ENCODE measurements around the gene ZNF496. TPM values are rescaled to one million over a fixed set of nuclear protein-coding genes. Genes with fewer than 3 reads are reported as not detected.

The ZNF496 gene
- total and polyA plus RNA-seq, 2 donors from 2014 or later, result 6.3 to 27.0 TPM

DNA sequence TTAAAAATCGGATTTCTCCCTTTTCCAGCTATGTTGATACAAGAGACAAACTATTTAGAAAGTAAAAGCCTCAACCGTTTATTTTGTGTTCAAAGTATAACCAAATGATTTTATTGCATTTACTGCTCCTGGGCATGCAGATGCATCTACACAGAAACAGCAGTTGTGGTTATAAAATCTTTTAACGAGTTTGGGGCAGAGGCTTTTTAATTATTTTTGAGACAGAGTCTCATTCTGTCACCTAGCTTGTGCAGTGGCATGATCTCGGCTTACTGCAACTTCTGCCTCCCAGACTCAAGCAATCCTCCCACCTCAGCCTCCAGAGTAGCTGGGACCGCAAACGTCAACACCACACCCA lies 33.6 kb downstream of the ZNF496 start:
- Histone ChIP-seq H3K27ac (ENCODE audit: low read depth in 2 of 2, low read length in 2 of 2) (no peak overlapping the region), H3K9me3 (ENCODE audit: control insufficient read depth in 2 of 3, insufficient read depth in 1 of 3, low read length in 3 of 3) (no peaks in the 10 kb centered on the region), H3K36me3 (ENCODE audit: control insufficient read depth in 2 of 3, insufficient read depth in 3 of 3, low read length in 3 of 3) (peaks cover 2 to 6% (median 5%) of the 10 kb centered on the region in 3 donors), H3K9ac (ENCODE audit: low read length in 3 of 3) (no peak overlapping the region), H3K27me3 (ENCODE audit: control insufficient read depth, insufficient read depth, low read length) (no peaks in the 10 kb centered on the region), H3K4me3 (ENCODE audit: low read length in 3 of 3) (no peak overlapping the region), H3K4me1 (ENCODE audit: control insufficient read depth in 2 of 3, insufficient read depth in 2 of 3, low read depth in 1 of 3, low read length in 3 of 3) (no peaks in the 10 kb centered on the region)
- FAIRE-seq (no peak), DNase-seq (no peak)
- intact Hi-C loops (cut with DNase I), result no loop called here
- TF ChIP-seq, protein P1, sequence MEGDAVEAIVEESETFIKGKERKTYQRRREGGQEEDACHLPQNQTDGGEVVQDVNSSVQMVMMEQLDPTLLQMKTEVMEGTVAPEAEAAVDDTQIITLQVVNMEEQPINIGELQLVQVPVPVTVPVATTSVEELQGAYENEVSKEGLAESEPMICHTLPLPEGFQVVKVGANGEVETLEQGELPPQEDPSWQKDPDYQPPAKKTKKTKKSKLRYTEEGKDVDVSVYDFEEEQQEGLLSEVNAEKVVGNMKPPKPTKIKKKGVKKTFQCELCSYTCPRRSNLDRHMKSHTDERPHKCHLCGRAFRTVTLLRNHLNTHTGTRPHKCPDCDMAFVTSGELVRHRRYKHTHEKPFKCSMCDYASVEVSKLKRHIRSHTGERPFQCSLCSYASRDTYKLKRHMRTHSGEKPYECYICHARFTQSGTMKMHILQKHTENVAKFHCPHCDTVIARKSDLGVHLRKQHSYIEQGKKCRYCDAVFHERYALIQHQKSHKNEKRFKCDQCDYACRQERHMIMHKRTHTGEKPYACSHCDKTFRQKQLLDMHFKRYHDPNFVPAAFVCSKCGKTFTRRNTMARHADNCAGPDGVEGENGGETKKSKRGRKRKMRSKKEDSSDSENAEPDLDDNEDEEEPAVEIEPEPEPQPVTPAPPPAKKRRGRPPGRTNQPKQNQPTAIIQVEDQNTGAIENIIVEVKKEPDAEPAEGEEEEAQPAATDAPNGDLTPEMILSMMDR (IDR thresholded peaks at IDR 0.05; ENCODE audit: borderline replicate concordance, extremely low read depth, insufficient read depth), result no peak

DNA sequence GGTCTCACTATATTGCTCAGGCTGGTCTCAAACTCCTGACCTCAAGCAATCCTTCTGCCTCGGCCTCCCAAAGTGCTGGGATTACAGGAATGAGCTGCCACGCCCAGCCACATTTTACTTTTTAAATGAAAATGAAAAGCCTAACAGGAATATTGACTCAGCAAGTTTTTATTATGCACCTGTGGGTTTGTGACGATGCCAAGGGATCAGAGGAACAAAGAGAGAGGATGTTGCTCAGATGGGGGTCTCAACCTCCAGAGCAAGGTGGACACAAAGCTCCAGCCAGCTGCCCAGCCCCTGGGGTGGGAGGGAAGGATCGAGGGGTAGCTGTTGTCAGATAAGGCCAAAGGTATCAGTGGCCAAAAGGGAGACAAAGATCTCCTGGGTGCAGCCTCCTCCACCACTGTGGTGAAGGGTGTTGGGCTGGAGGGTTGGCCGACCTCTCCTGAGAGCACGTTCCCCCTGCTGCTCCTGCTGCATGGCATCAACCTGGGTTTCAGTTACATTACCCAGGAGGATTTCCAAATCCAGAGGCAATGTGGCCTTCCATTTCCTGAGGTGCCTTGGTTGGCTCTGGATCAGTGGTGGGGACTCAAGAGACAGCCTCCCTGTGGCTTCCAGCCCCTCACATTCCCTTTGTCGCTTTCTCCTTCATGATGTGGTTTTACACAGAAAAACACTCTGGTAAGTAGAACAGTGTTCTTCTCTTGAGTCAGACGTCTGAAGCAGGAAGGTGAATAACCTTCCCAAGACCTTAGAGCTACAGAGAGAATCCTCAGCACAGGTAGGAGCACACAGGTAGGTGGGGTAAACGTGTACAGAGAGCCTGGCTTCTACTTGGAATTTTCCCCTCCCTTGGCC lies 34.2 kb downstream of the ZNF496 start:
- DNase-seq (no peak), FAIRE-seq (no peak)
- TF ChIP-seq, protein P1 (IDR thresholded peaks at IDR 0.05; ENCODE audit: borderline replicate concordance, extremely low read depth, insufficient read depth), result no peak
- Histone ChIP-seq H3K4me3 (ENCODE audit: low read length in 3 of 3) (no peak overlapping the region), H3K27ac (ENCODE audit: low read depth in 2 of 2, low read length in 2 of 2) (no peak overlapping the region), H3K9me3 (ENCODE audit: control insufficient read depth in 2 of 3, insufficient read depth in 1 of 3, low read length in 3 of 3) (no peaks in the 10 kb centered on the region), H3K27me3 (ENCODE audit: control insufficient read depth, insufficient read depth, low read length) (no peaks in the 10 kb centered on the region), H3K36me3 (ENCODE audit: control insufficient read depth in 2 of 3, insufficient read depth in 3 of 3, low read length in 3 of 3) (peaks cover under 1 to 5% (median 2%) of the 10 kb centered on the region in 3 donors), H3K4me1 (ENCODE audit: control insufficient read depth in 2 of 3, insufficient read depth in 2 of 3, low read depth in 1 of 3, low read length in 3 of 3) (no peaks in the 10 kb centered on the region), H3K9ac (ENCODE audit: low read length in 3 of 3) (no peak overlapping the region)
- intact Hi-C loops (cut with DNase I), result no loop called here

DNA sequence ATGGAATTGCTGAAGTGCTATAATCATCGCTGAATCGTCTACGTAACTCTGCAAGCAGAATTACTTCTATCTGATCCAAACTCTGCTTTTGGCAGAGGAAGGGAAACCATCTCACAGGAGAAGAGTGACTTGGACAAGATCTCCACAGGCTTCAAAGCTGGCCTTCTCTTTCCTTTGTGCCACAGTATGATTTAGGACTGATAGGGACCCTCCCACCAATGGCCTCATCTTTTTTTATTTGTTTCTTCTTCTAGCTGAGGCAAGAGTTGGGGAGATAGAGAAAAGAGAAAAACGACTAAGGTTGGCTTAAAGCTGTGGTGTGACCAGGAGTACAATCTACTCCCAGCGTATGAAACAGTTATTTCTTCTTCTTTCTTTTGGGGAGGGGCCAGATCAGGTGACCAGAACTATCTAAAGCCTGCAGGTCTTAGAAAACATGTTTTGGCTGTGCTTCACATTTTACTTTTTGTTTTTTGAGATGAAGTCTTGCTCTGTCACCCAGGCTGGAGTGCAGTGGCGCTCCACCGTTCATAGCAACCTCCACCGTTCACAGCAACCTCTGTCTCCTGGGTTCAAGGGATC lies 35.0 kb downstream of the ZNF496 start:
- H3K27me3 ChIP-seq (ENCODE audit: control insufficient read depth, insufficient read depth, low read length), result no peaks in the 10 kb centered on the region
- no peak overlapping the region for H3K4me3 ChIP-seq (ENCODE audit: low read length in 3 of 3)
- peaks cover 0 to 5% (median 2%) of the 10 kb centered on the region in 3 donors for H3K36me3 ChIP-seq (ENCODE audit: control insufficient read depth in 2 of 3, insufficient read depth in 3 of 3, low read length in 3 of 3)
- DNase-seq (no peak), FAIRE-seq (no peak)
- H3K9me3 ChIP-seq (ENCODE audit: control insufficient read depth in 2 of 3, insufficient read depth in 1 of 3, low read length in 3 of 3), result no peaks in the 10 kb centered on the region
- H3K4me1 ChIP-seq (ENCODE audit: control insufficient read depth in 2 of 3, insufficient read depth in 2 of 3, low read depth in 1 of 3, low read length in 3 of 3), result no peaks in the 10 kb centered on the region
- TF ChIP-seq, protein P1 (IDR thresholded peaks at IDR 0.05; ENCODE audit: borderline replicate concordance, extremely low read depth, insufficient read depth), result no peak
- intact Hi-C loops (cut with DNase I), result no loop called here
- H3K27ac ChIP-seq (ENCODE audit: low read depth in 2 of 2, low read length in 2 of 2), result no peak overlapping the region
- no peak overlapping the region for H3K9ac ChIP-seq (ENCODE audit: low read length in 3 of 3)
